ENCODE measurements around the gene ZBTB20.

The ZBTB20 gene

GRCh38 chr3:114408736-114409670 is 738.1 kb downstream of the ZBTB20 start:
- no peak; the same call in 2 of the 3 replicates for ATAC-seq
- TF ChIP-seq POU6F1 (CRISPR knock-in tag; IDR thresholded peaks at IDR 0.05; ENCODE audit: borderline replicate concordance, low read depth) (no peak), ZNF70 (CRISPR knock-in tag; IDR thresholded peaks at IDR 0.05) (peak; percentile 48; the same call in 1 of the 2 replicates)

- ATAC-seq, result no peak
- TF ChIP-seq, protein P1, sequence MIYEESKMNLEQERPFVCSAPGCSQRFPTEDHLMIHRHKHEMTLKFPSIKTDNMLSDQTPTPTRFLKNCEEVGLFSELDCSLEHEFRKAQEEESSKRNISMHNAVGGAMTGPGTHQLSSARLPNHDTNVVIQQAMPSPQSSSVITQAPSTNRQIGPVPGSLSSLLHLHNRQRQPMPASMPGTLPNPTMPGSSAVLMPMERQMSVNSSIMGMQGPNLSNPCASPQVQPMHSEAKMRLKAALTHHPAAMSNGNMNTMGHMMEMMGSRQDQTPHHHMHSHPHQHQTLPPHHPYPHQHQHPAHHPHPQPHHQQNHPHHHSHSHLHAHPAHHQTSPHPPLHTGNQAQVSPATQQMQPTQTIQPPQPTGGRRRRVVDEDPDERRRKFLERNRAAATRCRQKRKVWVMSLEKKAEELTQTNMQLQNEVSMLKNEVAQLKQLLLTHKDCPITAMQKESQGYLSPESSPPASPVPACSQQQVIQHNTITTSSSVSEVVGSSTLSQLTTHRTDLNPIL (CRISPR knock-in tag; IDR thresholded peaks at IDR 0.05; ENCODE audit: low read depth), result no peak
- TF ChIP-seq ZFP3 (CRISPR knock-in tag; IDR thresholded peaks at IDR 0.05), result no peak
- no peak for TF ChIP-seq ISL1 (CRISPR knock-in tag; IDR thresholded peaks at IDR 0.05)
- no peak for TF ChIP-seq ARNTL (CRISPR knock-in tag; IDR thresholded peaks at IDR 0.05; ENCODE audit: borderline replicate concordance, low read depth)
- TF ChIP-seq ZNF565 (CRISPR knock-in tag; conservative IDR thresholded peaks at IDR 0.05; ENCODE audit: low read depth), result no peak
- TF ChIP-seq ZC3H10 (CRISPR knock-in tag; IDR thresholded peaks at IDR 0.05), result no peak
- no peak for TF ChIP-seq ZNF70 (CRISPR knock-in tag; IDR thresholded peaks at IDR 0.05)
Observed at GRCh38 chr3:114406922-114407321, 740.2 kb downstream of the ZBTB20 start.

DNA sequence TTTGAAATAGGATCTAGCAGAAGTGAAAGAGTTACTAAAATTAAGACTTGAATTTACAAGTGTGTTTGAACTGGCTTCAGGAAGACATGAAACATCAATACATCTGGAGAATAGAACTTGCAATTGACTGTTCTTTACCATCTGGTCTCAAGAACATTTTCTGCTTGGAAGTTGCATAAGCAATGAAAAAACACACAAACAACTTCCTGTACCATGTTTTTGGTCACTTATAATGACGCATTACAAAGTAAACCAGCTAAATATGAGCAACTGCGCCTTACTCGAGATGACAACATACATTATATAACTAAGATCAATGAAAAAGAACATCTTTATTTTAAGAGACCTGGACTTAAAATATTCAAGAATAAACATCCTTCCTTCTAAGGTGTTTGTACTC is 740.8 kb downstream of the ZBTB20 start:
- no peak for ATAC-seq
- TF ChIP-seq, protein P2, sequence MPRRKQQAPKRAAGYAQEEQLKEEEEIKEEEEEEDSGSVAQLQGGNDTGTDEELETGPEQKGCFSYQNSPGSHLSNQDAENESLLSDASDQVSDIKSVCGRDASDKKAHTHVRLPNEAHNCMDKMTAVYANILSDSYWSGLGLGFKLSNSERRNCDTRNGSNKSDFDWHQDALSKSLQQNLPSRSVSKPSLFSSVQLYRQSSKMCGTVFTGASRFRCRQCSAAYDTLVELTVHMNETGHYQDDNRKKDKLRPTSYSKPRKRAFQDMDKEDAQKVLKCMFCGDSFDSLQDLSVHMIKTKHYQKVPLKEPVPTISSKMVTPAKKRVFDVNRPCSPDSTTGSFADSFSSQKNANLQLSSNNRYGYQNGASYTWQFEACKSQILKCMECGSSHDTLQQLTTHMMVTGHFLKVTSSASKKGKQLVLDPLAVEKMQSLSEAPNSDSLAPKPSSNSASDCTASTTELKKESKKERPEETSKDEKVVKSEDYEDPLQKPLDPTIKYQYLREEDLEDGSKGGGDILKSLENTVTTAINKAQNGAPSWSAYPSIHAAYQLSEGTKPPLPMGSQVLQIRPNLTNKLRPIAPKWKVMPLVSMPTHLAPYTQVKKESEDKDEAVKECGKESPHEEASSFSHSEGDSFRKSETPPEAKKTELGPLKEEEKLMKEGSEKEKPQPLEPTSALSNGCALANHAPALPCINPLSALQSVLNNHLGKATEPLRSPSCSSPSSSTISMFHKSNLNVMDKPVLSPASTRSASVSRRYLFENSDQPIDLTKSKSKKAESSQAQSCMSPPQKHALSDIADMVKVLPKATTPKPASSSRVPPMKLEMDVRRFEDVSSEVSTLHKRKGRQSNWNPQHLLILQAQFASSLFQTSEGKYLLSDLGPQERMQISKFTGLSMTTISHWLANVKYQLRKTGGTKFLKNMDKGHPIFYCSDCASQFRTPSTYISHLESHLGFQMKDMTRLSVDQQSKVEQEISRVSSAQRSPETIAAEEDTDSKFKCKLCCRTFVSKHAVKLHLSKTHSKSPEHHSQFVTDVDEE (CRISPR knock-in tag; IDR thresholded peaks at IDR 0.05), result no peak
- no peak for TF ChIP-seq BACH2 (CRISPR knock-in tag; IDR thresholded peaks at IDR 0.05; ENCODE audit: borderline replicate concordance)
- no peak for TF ChIP-seq PPARA (CRISPR knock-in tag; IDR thresholded peaks at IDR 0.05; ENCODE audit: borderline replicate concordance)

DNA sequence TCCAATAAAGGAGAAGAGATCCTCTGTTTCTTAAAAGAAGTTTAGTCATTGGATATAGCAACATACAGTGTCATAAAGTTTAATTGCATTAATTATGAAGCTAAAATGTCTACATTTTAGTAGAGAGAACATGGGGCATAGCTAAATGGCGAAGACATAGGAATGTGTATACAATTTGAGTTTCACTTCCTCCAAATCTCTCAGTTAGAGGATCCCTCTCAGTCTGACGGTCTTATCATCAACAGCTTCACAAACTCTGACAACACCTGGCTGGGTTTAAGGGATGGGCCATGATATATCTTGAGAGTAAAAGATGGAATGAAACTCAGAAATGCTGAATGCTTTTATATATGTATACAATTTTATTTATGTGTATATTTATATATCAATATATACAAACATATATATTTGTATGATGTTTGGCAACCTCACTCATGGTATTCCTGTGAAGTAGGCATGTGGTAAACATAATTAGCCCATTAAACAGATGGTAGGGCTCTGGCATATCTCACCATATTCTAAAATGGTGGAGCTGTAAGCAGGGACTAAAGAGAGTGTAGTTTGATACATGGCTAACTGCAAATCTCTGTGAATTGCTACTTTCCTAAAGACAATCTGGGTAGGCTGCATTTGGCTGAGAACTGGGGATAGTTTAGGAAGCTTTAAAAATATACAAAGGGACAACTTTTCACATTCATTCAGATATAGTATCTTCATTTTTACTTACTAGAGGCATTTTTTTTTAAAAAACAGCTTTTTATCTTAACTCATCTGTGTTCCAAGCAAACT is 741.7 kb downstream of the ZBTB20 start:
- ATAC-seq, result no peak
- TF ChIP-seq SNAI2 (CRISPR knock-in tag; IDR thresholded peaks at IDR 0.05), result no peak
- TF ChIP-seq OSR1 (CRISPR knock-in tag; IDR thresholded peaks at IDR 0.05), result no peak
- no peak for TF ChIP-seq GLIS3 (CRISPR knock-in tag; IDR thresholded peaks at IDR 0.05)
- no peak for TF ChIP-seq ZNF565 (CRISPR knock-in tag; conservative IDR thresholded peaks at IDR 0.05; ENCODE audit: low read depth)
- TF ChIP-seq PPARA (CRISPR knock-in tag; IDR thresholded peaks at IDR 0.05; ENCODE audit: borderline replicate concordance), result no peak
- TF ChIP-seq ZFP30 (CRISPR knock-in tag; IDR thresholded peaks at IDR 0.05), result no peak

DNA sequence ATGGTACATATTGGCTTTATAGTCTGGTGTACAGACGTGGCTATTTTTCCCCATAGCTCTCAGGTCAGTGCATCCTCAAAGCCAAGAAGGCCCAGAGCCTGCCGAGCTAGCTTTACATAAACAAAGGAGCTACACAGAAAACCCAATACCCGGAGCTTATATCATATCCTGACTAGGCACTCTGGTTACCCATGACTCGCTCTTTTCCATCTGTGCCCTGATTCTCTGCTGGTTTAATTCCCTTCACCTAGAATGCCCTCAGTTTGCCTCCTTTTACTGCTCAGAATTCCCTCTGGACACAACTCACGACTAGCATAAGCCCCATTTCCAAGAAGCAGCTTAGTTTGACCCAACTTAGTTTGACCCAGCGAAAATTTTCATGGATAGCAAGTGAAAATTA is 742.5 kb downstream of the ZBTB20 start:
- ATAC-seq, result no peak; the same call in 2 of the 3 replicates
- TF ChIP-seq PPARA (CRISPR knock-in tag; IDR thresholded peaks at IDR 0.05; ENCODE audit: borderline replicate concordance), result no peak
- no peak for TF ChIP-seq OSR1 (CRISPR knock-in tag; IDR thresholded peaks at IDR 0.05)
- no peak for TF ChIP-seq ZNF8 (CRISPR knock-in tag; IDR thresholded peaks at IDR 0.05)
- TF ChIP-seq GLIS3 (CRISPR knock-in tag; IDR thresholded peaks at IDR 0.05), result no peak
- TF ChIP-seq ZNF70 (CRISPR knock-in tag; IDR thresholded peaks at IDR 0.05), result no peak
- TF ChIP-seq SNAI2 (CRISPR knock-in tag; IDR thresholded peaks at IDR 0.05), result no peak
- TF ChIP-seq PATZ1 (CRISPR knock-in tag; IDR thresholded peaks at IDR 0.05; ENCODE audit: borderline replicate concordance), result no peak
- TF ChIP-seq, protein P1 (CRISPR knock-in tag; IDR thresholded peaks at IDR 0.05; ENCODE audit: low read depth), result no peak
- TF ChIP-seq, protein P3, sequence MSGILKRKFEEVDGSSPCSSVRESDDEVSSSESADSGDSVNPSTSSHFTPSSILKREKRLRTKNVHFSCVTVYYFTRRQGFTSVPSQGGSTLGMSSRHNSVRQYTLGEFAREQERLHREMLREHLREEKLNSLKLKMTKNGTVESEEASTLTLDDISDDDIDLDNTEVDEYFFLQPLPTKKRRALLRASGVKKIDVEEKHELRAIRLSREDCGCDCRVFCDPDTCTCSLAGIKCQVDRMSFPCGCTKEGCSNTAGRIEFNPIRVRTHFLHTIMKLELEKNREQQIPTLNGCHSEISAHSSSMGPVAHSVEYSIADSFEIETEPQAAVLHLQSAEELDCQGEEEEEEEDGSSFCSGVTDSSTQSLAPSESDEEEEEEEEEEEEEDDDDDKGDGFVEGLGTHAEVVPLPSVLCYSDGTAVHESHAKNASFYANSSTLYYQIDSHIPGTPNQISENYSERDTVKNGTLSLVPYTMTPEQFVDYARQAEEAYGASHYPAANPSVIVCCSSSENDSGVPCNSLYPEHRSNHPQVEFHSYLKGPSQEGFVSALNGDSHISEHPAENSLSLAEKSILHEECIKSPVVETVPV (CRISPR knock-in tag; IDR thresholded peaks at IDR 0.05), result no peak
- no peak for TF ChIP-seq ARNTL (CRISPR knock-in tag; IDR thresholded peaks at IDR 0.05; ENCODE audit: borderline replicate concordance, low read depth)
- TF ChIP-seq BACH2 (CRISPR knock-in tag; IDR thresholded peaks at IDR 0.05; ENCODE audit: borderline replicate concordance), result no peak
- TF ChIP-seq TCF4 (CRISPR knock-in tag; IDR thresholded peaks at IDR 0.05; ENCODE audit: borderline replicate concordance), result no peak
- TF ChIP-seq TOX (CRISPR knock-in tag; IDR thresholded peaks at IDR 0.05; ENCODE audit: borderline replicate concordance), result no peak
- no peak for TF ChIP-seq ZFP3 (CRISPR knock-in tag; IDR thresholded peaks at IDR 0.05)

All from SK-N-SH treated with all-trans-retinoic acid at 6 μM for 48 hours (cell line).